ENCODE data around the gene SEPTIN1.

The SEPTIN1 gene

DNA sequence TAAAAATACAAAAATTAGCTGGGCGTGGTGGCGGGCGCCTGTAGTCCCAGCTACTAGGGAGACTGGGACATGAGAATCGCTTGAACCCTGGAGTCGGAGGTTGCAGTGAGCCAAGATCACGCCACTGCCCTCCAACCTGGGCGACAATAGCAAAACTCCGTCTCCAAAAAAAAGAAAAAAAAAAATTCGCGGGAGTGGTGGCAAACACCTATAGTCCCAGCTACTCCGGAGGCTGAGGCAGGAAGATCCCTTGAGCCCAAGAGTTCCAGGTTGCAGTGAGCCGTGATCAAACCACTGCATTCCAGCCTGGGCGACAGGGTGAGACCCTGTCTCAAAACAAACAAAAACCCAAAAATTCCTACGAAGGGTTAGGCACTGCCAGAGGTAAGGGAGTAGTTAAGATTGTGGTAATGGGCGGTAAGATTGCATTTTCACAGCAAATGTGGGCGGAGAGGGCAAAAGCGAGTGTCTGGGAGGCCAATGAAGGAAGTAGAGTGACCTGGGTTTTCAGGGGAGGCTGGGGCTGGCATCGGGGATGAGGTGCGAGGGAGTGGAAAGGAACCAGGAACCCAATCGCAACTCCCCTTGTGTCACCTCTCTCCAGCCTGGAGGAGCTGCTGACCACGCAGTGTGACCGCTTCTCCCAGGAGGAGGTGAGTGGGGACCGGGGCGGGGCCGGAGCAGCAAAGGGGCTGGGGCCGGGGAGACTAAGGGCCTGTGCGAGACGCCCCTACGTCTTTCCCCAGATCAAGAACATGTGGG, 5.1 kb downstream of the SEPTIN1 start:
- Mint-ChIP-seq H3K4me3 (peak overlapping the region; percentile 97 to 100), H3K4me1 (ENCODE audit: low read depth in 2 of 2) (peaks cover 37 to 51% of the 10 kb centered on the region in 2 donors), H3K36me3 (ENCODE audit: insufficient read depth) (peaks cover 25% of the 10 kb centered on the region), H3K27me3 (no peaks in the 10 kb centered on the region), H3K9me3 (no peaks in the 10 kb centered on the region), H3K27ac (peak overlapping the region; percentile 100)
- DNase-seq (no peak), ATAC-seq (replicated peaks) (no peak)

DNA sequence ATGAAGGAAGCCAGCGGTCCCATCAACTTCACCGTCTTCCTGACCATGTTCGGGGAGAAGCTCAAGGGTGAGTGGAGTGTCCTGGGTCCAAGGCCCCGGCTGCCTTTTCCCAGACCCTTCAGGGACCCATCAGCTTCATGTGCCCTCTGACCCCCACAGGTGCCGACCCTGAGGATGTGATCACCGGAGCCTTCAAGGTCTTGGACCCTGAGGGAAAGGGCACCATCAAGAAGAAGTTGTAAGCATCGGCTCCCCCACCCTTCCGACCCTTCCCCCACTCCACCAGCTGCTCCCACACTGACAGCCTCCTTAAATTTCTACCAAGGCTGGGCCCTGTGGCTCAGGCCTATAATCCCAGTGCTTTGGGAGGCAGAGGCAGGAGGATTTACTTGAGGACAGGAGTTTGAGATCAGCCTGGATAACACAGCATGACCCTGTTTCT, 5.9 kb downstream of the SEPTIN1 start:
- Mint-ChIP-seq H3K4me3 (peak overlapping the region in 1 of 2 donors; percentile 100), H3K27ac (peak overlapping the region; percentile 100), H3K4me1 (ENCODE audit: low read depth in 2 of 2) (peaks cover 44 to 50% of the 10 kb centered on the region in 2 donors), H3K27me3 (no peaks in the 10 kb centered on the region), H3K36me3 (ENCODE audit: insufficient read depth) (peaks cover 24% of the 10 kb centered on the region), H3K9me3 (no peaks in the 10 kb centered on the region)
- ATAC-seq (replicated peaks) = no peak
- DNase-seq = no peak

DNA sequence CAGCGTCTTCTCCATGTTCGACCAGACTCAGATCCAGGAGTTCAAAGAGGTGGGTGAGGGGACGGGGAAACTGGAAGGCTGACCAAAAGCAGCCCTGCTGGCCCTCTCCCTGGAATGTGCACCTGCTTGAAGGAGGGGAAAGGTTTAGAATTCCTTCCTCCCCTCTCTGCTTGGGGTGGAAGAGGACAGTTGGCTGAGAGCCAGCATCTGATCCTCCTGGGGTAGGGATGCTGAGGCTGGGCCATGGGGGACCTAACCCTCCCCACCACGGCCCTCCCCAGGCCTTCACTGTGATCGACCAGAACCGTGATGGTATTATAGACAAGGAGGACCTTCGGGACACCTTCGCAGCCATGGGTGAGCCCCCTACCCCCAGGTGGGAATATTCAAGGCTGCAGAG, 6.5 kb downstream of the SEPTIN1 start:
- Mint-ChIP-seq H3K27ac (peak overlapping the region; percentile 19 to 79), H3K36me3 (ENCODE audit: insufficient read depth) (peaks cover 25% of the 10 kb centered on the region), H3K4me3 (peak overlapping the region in 1 of 2 donors; percentile 14), H3K9me3 (no peaks in the 10 kb centered on the region), H3K27me3 (no peaks in the 10 kb centered on the region), H3K4me1 (ENCODE audit: low read depth in 2 of 2) (peaks cover 45 to 50% of the 10 kb centered on the region in 2 donors)
- DNase-seq (no peak), ATAC-seq (replicated peaks) (no peak)

DNA sequence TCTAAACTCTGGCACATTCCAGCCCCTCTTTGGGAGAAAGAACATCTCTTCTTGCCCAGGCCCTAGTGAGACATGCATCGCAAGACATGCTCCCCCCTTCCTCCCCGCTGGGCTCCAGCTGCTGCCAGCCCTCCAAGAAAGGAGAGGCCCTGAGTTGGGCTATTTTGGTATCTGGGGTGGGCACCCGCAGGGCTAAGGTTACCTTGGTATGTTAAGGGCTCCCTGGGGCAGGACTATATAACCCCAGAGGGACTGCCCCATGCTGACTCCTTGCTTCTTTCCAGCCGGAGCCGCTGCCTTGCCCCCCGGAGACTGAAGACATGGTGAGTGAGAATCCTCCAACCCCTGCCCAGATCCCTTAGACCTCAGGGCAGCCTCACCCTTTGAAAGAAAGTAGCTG, 7.8 kb downstream of the SEPTIN1 start, which contains the start of gene MYL11:
TSS of gene MYL11 (plus strand) at position 265 of the 400 bp plus-strand sequence. CDS start at position 321, 56 bp downstream.
- Mint-ChIP-seq H3K27me3 (no peaks in the 10 kb centered on the region), H3K4me1 (ENCODE audit: low read depth in 2 of 2) (peaks cover 33 to 37% of the 10 kb centered on the region in 2 donors), H3K9me3 (no peaks in the 10 kb centered on the region), H3K4me3 (no peak within 1 kb of the TSS), H3K36me3 (ENCODE audit: insufficient read depth) (peaks cover 28% of the 10 kb centered on the region), H3K27ac (peak within 1 kb of the TSS; percentile 19 to 79)
- ATAC-seq (replicated peaks) = no peak
- DNase-seq = no peak

DNA sequence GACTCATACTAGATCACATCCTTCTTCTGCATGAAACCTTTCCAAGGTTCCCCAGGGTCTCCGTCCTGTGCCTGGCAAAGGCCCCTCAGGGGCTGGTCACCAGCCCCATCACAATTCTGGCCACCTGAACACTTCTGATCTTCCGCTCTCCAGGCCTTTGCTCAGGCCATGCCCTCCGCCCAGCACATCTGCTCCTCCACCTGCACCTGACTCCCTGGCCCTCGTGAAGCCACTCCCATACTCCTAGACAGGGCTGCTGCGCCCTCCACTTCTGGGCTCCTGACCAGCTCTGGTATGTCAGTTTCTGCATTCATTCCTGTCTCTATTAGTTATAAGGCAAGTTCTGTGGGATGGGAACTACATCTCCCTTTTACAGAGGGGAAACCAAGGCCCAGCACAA, 9.6 kb downstream of the SEPTIN1 start:
- H3K36me3 Mint-ChIP-seq (ENCODE audit: insufficient read depth) = peaks cover 9% of the 10 kb centered on the region
- DNase-seq (no peak), ATAC-seq (replicated peaks) (no peak)
- H3K9me3 Mint-ChIP-seq = no peaks in the 10 kb centered on the region
- H3K4me3 Mint-ChIP-seq = peak overlapping the region in 1 of 2 donors; percentile 16
- peaks cover 37 to 38% of the 10 kb centered on the region in 2 donors for H3K4me1 Mint-ChIP-seq (ENCODE audit: low read depth in 2 of 2)
- no peaks in the 10 kb centered on the region for H3K27me3 Mint-ChIP-seq
- H3K27ac Mint-ChIP-seq = peak overlapping the region in 1 of 2 donors; percentile 93

DNA sequence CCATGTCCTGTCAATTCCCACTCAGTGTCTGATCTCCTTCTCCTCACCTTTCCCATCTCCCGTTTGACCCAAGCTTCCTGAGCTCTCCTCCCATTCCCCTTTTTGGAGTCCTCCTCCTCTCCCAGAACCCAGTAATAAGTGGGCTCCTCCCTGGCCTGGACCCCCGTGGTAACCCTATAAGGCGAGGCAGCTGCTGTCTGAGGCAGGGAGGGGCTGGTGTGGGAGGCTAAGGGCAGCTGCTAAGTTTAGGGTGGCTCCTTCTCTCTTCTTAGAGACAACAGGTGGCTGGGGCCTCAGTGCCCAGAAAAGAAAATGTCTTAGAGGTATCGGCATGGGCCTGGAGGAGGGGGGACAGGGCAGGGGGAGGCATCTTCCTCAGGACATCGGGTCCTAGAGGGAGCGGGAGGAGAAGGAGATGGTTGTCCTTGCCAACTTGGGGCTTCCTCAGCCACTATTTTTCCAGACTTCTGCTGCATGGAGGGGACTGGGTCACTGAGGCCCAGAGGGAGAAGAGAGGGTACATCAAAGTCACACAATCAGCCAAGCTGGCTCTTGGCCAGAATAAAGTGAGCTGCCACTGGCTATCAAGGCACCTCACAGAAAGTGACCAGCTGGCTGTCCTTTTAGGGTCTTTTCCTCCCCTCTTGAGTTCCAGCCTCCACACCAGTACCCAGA, 10.2 kb downstream of the SEPTIN1 start:
- peak overlapping the region; percentile 74 to 79 for H3K4me3 Mint-ChIP-seq
- DNase-seq = no peak
- H3K36me3 Mint-ChIP-seq (ENCODE audit: insufficient read depth) = peaks cover 8% of the 10 kb centered on the region

DNA sequence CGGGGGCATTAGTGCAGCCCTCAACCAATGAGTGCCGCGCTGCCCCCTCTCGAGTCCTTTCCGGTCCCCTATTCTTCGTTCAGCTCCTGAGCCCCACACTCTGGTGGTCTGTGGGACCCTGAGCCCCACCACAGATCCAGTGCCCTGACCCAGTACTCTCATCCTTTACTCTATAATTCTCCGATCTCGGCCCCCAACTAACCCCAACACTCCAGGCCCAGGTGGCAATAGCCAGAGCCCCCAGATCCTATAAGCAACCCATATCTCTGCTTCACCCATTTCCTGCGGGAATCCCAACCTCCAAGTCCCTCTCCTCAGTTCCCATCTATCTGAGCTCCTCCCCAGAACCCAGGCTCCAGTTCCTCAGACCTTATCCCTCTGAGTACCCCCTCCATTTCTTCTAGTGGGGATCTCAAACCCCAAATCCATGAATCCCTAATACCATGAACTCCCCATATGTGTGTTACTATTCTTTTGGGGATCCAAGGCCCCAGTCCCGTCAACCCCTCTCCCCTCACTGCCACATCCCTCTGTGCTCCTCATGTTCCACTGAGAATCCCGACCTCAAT, 11.0 kb downstream of the SEPTIN1 start:
- no peaks in the 10 kb centered on the region for H3K9me3 Mint-ChIP-seq
- peak overlapping the region; percentile 74 to 79 for H3K4me3 Mint-ChIP-seq
- no peaks in the 10 kb centered on the region for H3K27me3 Mint-ChIP-seq
- DNase-seq = no peak
- no peak for ATAC-seq (replicated peaks)
- H3K36me3 Mint-ChIP-seq (ENCODE audit: insufficient read depth) = peaks cover 12% of the 10 kb centered on the region
- peaks cover 42 to 44% of the 10 kb centered on the region in 2 donors for H3K4me1 Mint-ChIP-seq (ENCODE audit: low read depth in 2 of 2)
- peak overlapping the region; percentile 88 to 93 for H3K27ac Mint-ChIP-seq

More for the DNA sequence above, 10.2 kb downstream of the SEPTIN1 start:
- no peak for ATAC-seq (replicated peaks)
- Mint-ChIP-seq H3K9me3 (no peaks in the 10 kb centered on the region), H3K4me1 (ENCODE audit: low read depth in 2 of 2) (peaks cover 37 to 38% of the 10 kb centered on the region in 2 donors), H3K27ac (peak overlapping the region; percentile 88 to 93), H3K27me3 (no peaks in the 10 kb centered on the region)

DNA sequence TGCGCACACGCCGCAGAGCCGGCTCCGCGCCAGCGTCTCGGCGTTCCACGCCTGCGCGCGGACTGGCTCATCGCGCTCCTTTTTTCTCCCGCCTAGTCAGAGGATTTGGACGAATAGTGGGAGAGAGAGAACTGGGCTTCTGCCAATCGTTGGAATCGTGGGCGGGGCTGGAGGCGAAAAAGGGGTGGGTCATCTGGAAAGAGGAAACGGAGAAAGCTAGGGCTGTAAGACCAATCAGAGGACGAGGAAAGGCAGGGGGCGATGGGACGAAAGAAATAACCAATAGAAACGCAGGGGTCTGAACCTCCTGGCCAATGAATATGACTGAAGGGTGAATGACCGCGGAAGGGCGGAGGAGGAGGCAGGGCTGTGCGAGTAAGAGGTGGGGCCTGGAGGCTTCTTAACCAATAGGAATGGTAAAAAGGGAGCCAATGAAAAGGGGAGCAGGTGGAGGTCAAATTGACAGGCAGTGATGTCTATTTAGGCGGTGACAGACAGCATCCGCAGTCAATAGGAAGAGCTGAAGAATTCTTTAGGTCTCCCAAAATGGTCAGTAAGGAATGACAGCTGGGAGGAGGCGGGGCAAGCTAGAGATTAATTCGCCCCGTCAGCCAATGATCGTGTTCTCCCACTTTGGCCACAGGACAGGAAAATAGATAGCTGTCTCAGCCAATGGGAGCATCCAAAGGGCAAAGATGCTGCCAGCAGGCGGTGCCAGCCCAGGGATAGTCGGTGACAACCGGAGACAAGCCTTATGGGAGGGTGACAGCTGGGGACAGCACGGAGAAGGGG, 11.7 kb downstream of the SEPTIN1 start, which contains the start of gene TBC1D10B:
TSS of gene TBC1D10B (minus strand) at position 39 of the 792 bp plus-strand sequence. CDS start 311 bp downstream, outside the sequence.
- Mint-ChIP-seq H3K9me3 (no peaks in the 10 kb centered on the region), H3K4me1 (ENCODE audit: low read depth in 2 of 2) (peaks cover 42 to 46% of the 10 kb centered on the region in 2 donors), H3K36me3 (ENCODE audit: insufficient read depth) (peaks cover 12% of the 10 kb centered on the region), H3K27me3 (no peaks in the 10 kb centered on the region), H3K27ac (peak within 1 kb of the TSS; percentile 92 to 93), H3K4me3 (peak within 1 kb of the TSS; percentile 88 to 89)
- ATAC-seq (replicated peaks) (peak; percentile 81), DNase-seq (peak; percentile 98 to 99 (median 99))

DNA sequence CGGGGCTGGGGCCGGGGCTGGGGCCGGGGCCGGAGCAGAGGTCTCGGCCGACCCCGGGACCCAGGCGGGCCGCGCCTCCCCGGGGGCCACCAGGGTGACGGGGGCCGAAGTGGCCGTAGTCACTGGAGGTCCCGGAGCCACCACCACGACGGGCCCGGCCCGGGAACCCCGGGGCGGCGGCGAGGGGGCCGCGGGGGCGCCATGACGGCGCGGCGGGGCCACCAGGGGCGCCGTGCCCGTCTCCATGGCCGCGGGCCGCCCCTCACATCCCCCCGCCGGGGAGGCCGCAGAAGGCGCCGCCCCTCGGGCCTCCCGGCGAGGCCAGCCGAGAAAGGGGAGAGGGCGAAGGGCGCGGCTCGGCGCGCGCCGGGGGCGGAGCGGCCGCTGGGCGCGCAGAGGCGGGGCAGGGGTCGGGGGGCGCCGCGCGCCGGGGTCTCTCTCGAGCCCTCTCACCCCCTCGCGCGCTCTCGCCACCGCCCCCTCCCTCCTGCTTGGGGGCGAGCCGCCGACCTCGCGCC, 12.4 kb downstream of the SEPTIN1 start:
- H3K4me1 Mint-ChIP-seq (ENCODE audit: low read depth in 2 of 2) = peaks cover 47 to 52% of the 10 kb centered on the region in 2 donors
- no peaks in the 10 kb centered on the region for H3K27me3 Mint-ChIP-seq

DNA sequence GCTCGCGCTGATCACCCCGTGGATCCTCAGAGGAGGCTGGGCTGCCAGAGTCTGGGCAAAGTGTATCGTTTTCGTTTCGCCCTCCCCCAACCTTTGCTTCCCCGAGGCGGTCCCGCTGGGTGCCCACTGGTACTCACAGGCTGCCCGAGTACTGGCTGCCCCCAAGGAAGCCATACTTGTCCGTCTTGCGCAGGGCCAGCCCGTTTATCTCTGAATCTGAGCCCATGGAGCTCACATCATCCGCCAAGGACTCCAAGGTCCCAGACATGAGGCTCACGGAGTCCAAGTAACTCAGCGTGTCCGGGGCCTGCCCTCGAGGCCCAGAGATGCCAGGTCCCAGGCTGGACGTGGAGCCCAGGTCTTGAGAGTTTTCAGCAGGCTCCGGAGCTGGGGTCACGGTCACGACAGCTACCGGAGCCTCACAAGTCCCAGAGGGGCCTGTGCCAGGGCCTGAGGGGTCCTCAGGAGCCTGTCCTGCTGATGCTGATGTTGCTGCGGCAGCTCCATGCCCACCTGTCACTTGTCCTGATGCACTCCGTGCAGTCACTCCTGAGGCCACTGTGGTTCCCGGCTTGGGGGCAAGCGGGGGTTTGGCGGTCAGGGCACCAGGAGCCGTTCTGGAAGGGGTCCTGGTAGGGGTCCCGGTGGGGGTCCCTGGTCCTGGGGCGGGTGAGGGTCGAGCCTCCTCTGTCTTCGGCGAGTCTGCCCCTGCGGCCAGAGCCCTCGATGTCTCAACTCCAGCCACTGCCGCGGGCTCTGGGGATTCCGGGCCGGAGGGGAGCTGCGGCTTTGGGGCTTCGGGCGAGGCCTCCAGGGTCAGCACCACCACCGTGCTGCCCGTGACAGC, 13.0 kb downstream of the SEPTIN1 start:
- peaks cover 26% of the 10 kb centered on the region for H3K36me3 Mint-ChIP-seq (ENCODE audit: insufficient read depth)
- ATAC-seq (replicated peaks) (no peak), DNase-seq (no peak)
- peak overlapping the region; percentile 88 to 89 for H3K4me3 Mint-ChIP-seq
- H3K4me1 Mint-ChIP-seq (ENCODE audit: low read depth in 2 of 2) = peaks cover 47 to 53% of the 10 kb centered on the region in 2 donors
- no peaks in the 10 kb centered on the region for H3K27me3 Mint-ChIP-seq
- no peaks in the 10 kb centered on the region for H3K9me3 Mint-ChIP-seq
- H3K27ac Mint-ChIP-seq = peak overlapping the region; percentile 90 to 92

More for the DNA sequence above, 12.4 kb downstream of the SEPTIN1 start:
- Mint-ChIP-seq H3K4me3 (peak overlapping the region; percentile 74 to 89), H3K9me3 (no peaks in the 10 kb centered on the region), H3K27ac (peak overlapping the region; percentile 88 to 93), H3K36me3 (ENCODE audit: insufficient read depth) (peaks cover 19% of the 10 kb centered on the region)
- DNase-seq (no peak), ATAC-seq (replicated peaks) (peak; percentile 5)

DNA sequence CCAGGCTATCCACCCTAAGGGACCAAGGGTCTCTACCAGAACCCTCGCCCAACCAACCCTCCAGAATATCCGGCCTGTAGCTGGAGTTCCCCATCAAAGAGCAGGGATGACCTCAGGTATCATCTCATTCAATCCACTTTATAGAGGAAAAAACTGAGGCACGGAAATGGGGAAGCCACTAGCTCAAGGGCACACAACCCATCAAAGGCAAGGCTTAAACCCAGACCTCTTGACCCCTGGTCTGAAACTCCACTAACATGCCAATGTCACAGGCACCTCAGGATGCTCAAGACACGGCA, 13.6 kb downstream of the SEPTIN1 start:
- Mint-ChIP-seq H3K4me1 (ENCODE audit: low read depth in 2 of 2) (peaks cover 47 to 53% of the 10 kb centered on the region in 2 donors), H3K27me3 (no peaks in the 10 kb centered on the region), H3K27ac (peak overlapping the region; percentile 90 to 92), H3K36me3 (ENCODE audit: insufficient read depth) (peaks cover 26% of the 10 kb centered on the region), H3K9me3 (no peaks in the 10 kb centered on the region), H3K4me3 (peak overlapping the region; percentile 88 to 89)
- no peak for ATAC-seq (replicated peaks)
- DNase-seq = no peak

All from effector memory CD8-positive, alpha-beta T cell (primary cell).